T-helper 1 cell treated with Interleukin-12 subunit alpha and Interleukin-12 subunit beta and Interleukin-4 antibody, amounts not matched to agents 30 μg/mL and 1 μg/mL, for 36 hours (primary cell): Measurements from ENCODE around the gene GNPTG.

ENCODE experiments used
- H3K27ac Mint-ChIP-seq: one replicate; pipeline ENCODE4 v1.8.0; 2021; ENCODE audit warnings: mild to moderate bottlenecking, mixed read lengths
- H3K27me3 Mint-ChIP-seq: one replicate; pipeline ENCODE4 v1.8.0; 2021; ENCODE audit warnings: low read depth, mixed read lengths
- H3K36me3 Mint-ChIP-seq: one replicate; pipeline ENCODE4 v1.8.0; 2021; ENCODE audit warnings: low read depth, mixed read lengths
- H3K4me1 Mint-ChIP-seq: one replicate; pipeline ENCODE4 v1.8.0; 2021; ENCODE audit warnings: low read depth, mixed read lengths
- H3K4me3 Mint-ChIP-seq: one replicate; pipeline ENCODE4 v1.8.0; 2021; ENCODE audit warnings: mild to moderate bottlenecking, moderate library complexity, mixed read lengths
- H3K9me3 Mint-ChIP-seq: one replicate; pipeline ENCODE4 v1.8.0; 2021; ENCODE audit warnings: mixed read lengths

The GNPTG gene

DNA sequence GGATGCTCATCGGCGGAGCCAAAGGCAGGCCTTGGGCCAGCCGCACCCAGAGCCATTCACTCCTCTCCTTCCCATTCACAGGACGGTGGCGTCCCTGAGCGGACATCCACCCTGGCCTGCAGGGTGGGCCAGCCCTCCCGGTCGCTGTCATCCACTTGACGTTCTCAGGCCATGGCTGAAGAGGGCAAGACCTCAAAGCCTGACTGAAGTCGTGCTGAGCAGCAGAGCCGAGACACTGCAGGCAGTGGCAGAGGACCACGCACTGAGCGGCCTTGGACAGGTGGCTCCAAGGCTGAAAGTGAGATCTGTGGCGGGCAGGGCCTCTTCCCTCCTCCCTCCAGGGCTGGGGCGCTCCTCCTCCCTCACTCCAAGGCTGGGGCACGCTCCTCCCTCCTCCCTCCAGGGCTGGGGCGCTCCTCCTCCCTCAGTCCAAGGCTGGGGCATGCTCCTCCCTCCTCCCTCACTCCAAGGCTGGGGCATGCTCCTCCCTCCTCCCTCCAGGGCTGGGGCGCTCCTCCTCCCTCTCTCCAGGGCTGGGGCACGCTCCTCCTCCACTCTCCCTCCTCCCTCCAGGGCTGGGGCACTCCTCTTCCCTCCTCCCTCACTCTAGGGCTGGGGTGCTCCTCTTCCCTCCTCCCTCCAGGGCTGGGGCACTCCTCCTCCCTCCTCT, 24.1 kb downstream of the GNPTG start:
- H3K36me3 Mint-ChIP-seq: peaks cover 2% of the 10 kb centered on the region
- no peaks in the 10 kb centered on the region for H3K9me3 Mint-ChIP-seq
- peaks cover 15% of the 10 kb centered on the region for H3K4me1 Mint-ChIP-seq
- H3K4me3 Mint-ChIP-seq: no peak overlapping the region
- no peaks in the 10 kb centered on the region for H3K27me3 Mint-ChIP-seq
- H3K27ac Mint-ChIP-seq: no peak overlapping the region

DNA sequence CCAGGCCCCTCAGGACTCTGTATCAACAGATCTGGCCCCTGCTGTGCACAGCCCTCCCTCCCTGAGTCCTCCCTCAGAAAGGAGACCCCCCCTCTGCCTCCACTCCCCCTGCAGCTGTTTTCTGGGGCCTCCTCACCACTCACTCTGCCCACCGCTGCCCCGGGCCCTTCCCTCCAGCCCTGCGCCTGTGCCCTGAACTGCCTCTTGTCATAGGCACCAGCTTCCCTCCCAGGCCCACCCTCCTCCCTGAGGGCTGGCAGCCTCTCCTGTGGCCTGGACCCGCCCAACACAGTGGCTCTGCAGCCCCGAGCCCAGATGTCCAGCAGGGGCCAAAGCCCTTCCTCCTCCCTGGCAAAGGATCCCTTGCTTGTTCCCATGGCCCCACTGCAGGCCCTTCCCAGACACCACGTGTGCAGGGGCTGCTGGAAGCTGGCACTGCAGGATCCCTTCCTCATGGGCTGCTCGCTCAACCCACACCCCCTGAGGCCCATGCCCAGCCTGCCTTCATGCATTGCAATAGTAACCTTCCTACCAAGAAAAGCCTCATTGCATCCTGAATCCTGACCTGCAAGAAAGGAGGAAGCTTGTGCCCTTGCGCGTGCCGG, 25.8 kb downstream of the GNPTG start:
- Mint-ChIP-seq H3K27ac (peak overlapping the region; percentile 62), H3K4me1 (peaks cover 15% of the 10 kb centered on the region), H3K9me3 (no peaks in the 10 kb centered on the region), H3K4me3 (peak overlapping the region; percentile 81), H3K27me3 (no peaks in the 10 kb centered on the region), H3K36me3 (peaks cover 4% of the 10 kb centered on the region)

DNA sequence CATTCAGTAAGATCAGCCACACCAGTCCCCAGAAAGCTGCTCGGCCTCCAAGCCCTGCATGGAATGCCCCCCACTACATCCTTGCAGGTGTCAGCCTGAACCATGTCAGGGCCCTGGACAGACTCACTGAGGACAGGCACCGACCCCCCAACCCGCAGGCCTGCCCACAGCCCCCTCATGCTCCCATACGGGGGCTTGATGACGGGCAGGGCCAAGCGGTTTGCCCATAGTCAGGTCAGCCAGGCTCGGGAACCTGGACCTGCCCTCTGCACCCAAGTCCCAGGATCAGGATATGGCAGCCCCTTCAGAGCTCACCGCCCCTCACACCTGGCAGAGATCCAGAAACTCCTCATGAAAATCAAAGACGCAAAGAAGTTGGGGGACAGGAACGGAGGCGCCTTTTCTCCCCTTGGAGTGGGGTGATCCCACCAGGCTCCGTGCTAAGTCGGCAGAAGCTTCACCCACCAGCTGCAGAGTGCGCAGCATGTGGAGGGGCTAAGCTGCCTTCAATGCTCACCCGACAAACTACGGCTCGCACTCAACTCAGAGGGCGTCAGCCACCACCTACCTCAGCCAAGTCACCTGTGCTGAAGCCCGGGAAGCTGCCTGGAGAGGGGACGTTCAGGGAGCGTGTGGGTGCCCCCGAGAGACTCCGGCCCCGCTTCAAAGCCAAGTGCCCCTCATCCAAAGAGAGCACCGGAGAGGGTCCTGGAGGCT, 26.5 kb downstream of the GNPTG start:
- Mint-ChIP-seq H3K27me3 (no peaks in the 10 kb centered on the region), H3K9me3 (no peaks in the 10 kb centered on the region), H3K4me1 (peaks cover 15% of the 10 kb centered on the region), H3K27ac (peak overlapping the region; percentile 90), H3K4me3 (peak overlapping the region; percentile 81), H3K36me3 (peaks cover 4% of the 10 kb centered on the region)

DNA sequence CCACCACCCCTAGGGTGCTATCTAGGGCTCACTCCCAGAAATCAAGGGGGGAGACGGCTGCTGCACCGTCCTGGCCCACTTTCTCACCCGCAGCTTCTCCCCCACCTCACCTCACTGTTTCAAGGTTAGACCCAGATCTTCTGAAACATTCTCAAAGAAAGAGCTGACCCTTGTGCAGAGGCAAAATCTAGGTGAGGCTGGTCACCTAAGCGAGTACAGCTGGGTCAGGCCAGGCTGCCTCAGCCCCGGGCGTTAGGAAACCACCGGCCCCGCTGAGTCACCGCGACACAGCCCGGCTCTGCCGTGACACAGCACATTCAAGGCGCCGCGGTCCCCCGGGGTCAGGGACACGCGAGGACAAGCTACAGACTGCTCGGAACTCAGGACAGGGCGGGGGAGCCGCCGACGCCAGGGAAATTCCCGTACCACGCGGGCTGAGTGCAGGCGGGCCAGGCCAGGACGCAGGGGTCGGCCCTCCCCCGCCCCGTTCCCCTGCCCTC, 27.1 kb downstream of the GNPTG start:
- H3K36me3 Mint-ChIP-seq: peaks cover 4% of the 10 kb centered on the region
- peak overlapping the region; percentile 90 for H3K27ac Mint-ChIP-seq
- peak overlapping the region; percentile 81 for H3K4me3 Mint-ChIP-seq
- peaks cover 15% of the 10 kb centered on the region for H3K4me1 Mint-ChIP-seq
- H3K27me3 Mint-ChIP-seq: no peaks in the 10 kb centered on the region
- no peaks in the 10 kb centered on the region for H3K9me3 Mint-ChIP-seq

DNA sequence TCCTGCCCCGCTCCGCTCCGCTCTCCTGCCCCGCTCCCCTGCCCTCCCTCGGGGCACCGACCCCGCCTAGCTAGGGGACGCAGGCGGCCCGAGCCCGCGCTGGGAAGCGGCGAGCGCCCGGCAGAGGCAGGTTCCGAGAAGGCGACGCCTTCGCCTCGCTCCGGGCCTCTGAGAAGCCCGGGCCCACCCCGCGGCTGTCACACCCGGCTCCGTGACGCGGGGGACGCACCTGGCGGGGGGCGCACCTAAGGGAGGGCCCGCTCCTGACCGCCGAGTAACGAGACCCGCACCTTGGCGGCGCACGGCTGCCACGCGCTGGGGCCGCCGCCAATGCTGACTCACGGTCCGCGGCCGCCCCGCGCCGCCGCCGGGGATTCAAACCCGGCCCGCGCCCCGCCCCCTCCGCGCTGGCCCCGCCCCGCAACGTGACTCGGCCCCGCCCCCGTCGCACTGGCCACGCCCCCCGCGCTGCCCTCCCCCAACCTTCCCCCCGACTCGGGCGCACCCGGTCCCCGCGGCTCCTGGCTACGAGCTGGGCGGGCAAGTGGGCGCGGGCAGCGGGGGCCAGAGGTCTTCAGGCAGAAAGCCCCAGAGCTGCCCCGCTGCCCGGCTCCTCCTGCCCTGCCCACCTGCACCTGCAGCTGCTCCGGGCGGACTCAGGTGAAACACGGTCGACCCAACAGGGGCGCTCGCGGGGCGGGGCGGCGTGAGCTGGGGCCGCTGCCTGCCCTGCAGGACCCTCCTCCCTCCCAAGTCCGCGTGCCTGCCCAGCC, 27.8 kb downstream of the GNPTG start:
- no peaks in the 10 kb centered on the region for H3K27me3 Mint-ChIP-seq
- H3K4me3 Mint-ChIP-seq: peak overlapping the region; percentile 72
- H3K36me3 Mint-ChIP-seq: peaks cover 4% of the 10 kb centered on the region
- H3K9me3 Mint-ChIP-seq: no peaks in the 10 kb centered on the region
- peak overlapping the region; percentile 34 for H3K27ac Mint-ChIP-seq
- H3K4me1 Mint-ChIP-seq: peaks cover 15% of the 10 kb centered on the region

DNA sequence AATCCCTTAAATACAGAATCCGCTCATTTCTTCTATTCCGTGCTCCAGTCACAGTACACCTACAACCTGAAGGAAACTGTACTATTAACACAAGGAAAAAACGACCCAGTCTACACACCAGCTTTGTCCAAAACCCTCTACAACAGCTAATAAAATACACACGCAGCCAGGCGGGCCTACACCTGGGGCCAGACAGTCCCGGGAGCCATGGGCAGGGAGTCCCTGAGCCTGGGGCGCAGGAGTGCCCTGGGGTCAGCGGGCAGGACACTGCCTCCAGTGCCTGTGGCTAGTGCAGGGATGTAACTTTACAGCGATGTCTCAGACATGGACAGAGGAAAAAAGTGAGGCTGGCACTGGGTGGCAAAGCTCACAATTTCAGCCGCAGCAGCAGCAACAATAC, 28.5 kb downstream of the GNPTG start:
- Mint-ChIP-seq H3K4me3 (peak overlapping the region; percentile 72), H3K9me3 (no peaks in the 10 kb centered on the region), H3K27ac (peak overlapping the region; percentile 34), H3K4me1 (peaks cover 15% of the 10 kb centered on the region), H3K36me3 (peaks cover 7% of the 10 kb centered on the region), H3K27me3 (no peaks in the 10 kb centered on the region)

DNA sequence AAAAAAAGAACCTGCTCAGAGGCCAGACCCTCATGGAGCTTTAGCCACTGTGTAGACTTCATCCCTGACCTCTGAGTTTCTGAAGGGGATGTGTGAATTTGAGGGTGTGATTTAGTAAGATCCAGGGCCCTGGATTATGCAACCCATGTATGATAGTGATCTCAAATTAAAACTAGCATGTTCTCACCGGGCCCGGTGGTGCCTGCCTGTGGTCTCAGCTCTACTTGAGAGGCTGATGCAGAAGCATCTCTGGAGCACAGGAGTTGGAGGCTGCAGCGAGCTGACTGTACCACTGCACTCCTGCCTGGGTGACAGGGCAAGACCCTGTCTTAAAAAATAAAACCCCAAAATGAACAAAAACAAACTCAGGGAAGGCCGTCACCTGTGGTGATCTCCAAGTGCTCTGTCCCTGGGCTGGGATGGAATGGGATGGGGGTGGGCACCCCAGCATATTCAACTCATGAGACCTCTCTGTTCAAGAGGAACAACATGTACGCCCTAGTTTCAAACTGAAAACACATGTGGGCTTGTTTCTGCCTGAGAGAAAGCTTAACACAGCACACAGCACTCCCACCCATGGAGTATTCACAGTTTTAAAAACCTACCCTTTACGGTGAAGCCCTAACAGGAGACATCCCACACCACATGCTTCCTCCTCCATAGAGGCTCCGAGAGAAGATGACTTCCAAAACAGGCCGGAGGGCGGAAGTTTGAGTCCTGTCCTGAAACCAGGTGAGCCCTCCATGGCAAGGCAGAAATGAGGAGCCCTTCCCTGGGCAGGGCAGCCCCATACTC, 30.1 kb downstream of the GNPTG start:
- no peaks in the 10 kb centered on the region for H3K9me3 Mint-ChIP-seq
- no peak overlapping the region for H3K4me3 Mint-ChIP-seq
- H3K27ac Mint-ChIP-seq: no peak overlapping the region
- H3K27me3 Mint-ChIP-seq: no peaks in the 10 kb centered on the region
- H3K4me1 Mint-ChIP-seq: peaks cover 13% of the 10 kb centered on the region
- peaks cover 7% of the 10 kb centered on the region for H3K36me3 Mint-ChIP-seq

DNA sequence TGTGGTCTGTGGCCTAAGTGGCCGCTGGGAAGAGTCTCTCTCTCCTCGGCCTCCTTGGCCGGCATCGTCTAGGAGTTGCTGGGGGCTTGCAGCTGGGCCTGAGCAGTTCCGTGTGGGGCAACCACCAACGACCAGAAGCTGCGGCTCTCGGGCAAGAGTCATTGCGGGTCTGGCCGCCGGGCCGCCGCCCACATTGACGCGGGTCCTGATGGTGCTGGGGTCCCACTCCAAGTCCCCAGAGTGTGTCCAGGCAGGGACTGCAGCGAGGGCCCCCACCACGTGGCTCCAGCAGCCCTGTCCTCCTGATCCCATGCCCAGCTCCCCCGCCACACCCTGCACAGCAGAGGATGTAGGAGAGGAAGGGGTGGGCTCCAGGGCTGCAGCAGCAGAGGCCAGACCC, 31.8 kb downstream of the GNPTG start:
- H3K4me3 Mint-ChIP-seq: no peak overlapping the region
- peaks cover 5% of the 10 kb centered on the region for H3K4me1 Mint-ChIP-seq
- no peaks in the 10 kb centered on the region for H3K27me3 Mint-ChIP-seq
- H3K27ac Mint-ChIP-seq: no peak overlapping the region
- no peaks in the 10 kb centered on the region for H3K9me3 Mint-ChIP-seq
- peaks cover 7% of the 10 kb centered on the region for H3K36me3 Mint-ChIP-seq

DNA sequence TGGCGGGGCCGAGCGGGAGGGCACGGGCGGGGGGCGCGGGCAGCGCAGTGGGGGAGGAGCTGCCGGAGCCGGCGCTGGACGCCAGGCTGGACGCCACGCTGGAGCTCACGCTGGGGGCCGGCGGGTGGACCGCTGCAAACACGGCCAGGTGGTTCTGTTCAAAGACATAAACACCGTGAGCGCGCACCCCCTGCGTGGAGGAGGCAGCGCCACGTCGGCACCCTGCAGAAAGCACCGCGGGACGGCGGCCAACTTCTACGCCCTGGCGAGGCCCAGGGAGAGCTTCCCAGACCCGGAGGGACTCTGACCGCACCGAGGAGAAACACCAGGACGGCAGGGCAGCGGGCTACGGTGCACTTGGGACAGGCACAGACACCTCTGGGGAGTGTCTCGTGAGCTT, 33.5 kb downstream of the GNPTG start:
- no peak overlapping the region for H3K27ac Mint-ChIP-seq
- no peaks in the 10 kb centered on the region for H3K4me1 Mint-ChIP-seq
- H3K4me3 Mint-ChIP-seq: no peak overlapping the region
- H3K27me3 Mint-ChIP-seq: no peaks in the 10 kb centered on the region
- no peaks in the 10 kb centered on the region for H3K9me3 Mint-ChIP-seq
- peaks cover 7% of the 10 kb centered on the region for H3K36me3 Mint-ChIP-seq

DNA sequence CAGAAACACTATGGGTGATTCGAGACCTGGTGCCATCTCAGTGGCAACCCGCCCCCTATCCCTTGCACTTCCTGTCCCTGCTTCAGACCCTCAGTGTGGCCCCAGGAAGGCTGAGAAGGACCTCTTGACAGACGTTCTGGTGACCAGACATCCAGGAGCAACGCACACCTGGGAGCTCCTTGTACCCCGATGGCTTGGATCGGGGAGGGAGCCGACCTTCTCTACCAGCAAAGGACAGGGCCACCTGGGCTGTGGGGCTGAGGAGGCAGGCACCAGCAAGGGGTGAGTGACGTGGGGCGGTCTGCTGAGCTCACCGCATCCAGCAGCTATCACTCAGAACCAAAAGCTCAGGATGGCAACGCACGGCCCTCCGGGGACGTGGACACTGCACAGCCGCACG, 35.6 kb downstream of the GNPTG start:
- H3K4me3 Mint-ChIP-seq: no peak overlapping the region
- no peak overlapping the region for H3K27ac Mint-ChIP-seq
- H3K4me1 Mint-ChIP-seq: no peaks in the 10 kb centered on the region
- H3K9me3 Mint-ChIP-seq: no peaks in the 10 kb centered on the region
- peaks cover 9% of the 10 kb centered on the region for H3K36me3 Mint-ChIP-seq
- H3K27me3 Mint-ChIP-seq: no peaks in the 10 kb centered on the region

DNA sequence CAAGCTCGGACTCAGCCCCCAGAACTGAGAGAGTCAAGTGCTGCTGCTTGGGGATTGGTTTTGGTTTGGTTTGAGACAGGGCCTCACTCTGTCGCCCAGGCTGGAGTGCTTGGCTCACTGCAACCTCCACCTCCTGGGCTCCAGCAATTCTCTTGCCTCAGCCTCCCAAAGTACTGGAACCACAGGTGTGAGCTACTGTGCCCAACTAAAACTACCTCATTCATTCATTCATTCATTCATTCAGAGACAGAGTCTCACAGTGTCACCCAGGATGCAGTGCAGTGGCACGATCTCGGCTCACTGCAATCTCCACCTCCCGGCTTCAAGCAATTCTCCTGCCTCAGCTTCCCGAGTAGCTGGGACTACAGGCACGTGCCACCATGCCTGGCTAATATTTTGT, 38.0 kb downstream of the GNPTG start:
- H3K36me3 Mint-ChIP-seq: peaks cover 12% of the 10 kb centered on the region
- H3K4me1 Mint-ChIP-seq: no peaks in the 10 kb centered on the region
- H3K9me3 Mint-ChIP-seq: no peaks in the 10 kb centered on the region
- no peak overlapping the region for H3K4me3 Mint-ChIP-seq
- H3K27ac Mint-ChIP-seq: no peak overlapping the region
- no peaks in the 10 kb centered on the region for H3K27me3 Mint-ChIP-seq

DNA sequence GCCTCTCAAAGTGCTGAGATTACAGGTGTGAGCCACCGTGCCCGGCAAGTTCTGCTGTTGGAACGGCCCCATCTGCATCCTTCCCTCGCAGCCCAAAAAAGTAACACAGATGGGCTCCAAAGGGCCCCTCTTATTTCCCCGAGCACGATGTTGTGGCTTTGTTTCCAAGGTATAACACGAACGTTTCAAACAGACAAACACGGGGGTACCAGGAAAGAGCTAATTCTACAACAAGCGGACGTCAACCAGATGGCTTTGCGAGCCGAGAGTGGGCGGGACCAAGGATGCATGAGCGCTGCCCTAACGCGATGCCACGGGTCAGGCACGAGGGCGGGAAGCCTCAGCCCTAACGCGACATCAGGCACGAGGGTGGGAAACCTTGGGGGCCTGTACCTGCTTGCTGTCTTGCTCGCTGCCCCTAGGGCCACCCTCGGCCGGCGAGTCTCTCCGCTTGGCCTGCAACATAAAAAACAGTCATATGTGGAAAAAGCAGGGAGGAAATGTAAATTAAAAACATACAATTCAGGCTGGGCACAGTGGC, 38.6 kb downstream of the GNPTG start:
- Mint-ChIP-seq H3K9me3 (no peaks in the 10 kb centered on the region), H3K27ac (no peak overlapping the region), H3K27me3 (no peaks in the 10 kb centered on the region)

DNA sequence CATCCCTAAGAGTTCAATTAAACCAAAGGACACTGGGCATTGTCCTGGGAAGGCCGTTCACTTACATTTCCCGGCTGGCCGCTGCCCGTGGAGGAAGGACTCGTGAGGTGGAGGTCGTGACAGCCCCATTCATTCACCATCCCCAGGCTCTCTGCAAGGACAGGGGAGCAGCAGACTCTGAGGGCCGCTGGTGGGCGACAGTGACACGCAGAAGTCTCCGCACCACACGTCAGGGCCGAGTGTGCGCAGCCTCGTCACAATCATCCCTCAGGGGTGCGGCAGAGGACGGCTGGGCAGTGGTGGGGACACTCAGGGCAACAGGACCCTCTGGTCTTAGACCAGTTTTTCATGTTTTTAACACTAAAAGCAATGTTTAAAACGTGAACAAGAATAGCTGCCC, 41.1 kb downstream of the GNPTG start:
- H3K27ac Mint-ChIP-seq: no peak overlapping the region
- H3K4me3 Mint-ChIP-seq: no peak overlapping the region
- H3K4me1 Mint-ChIP-seq: no peaks in the 10 kb centered on the region
- no peaks in the 10 kb centered on the region for H3K27me3 Mint-ChIP-seq
- H3K36me3 Mint-ChIP-seq: peaks cover 10% of the 10 kb centered on the region
- H3K9me3 Mint-ChIP-seq: no peaks in the 10 kb centered on the region

More for the DNA sequence above, 38.6 kb downstream of the GNPTG start:
- Mint-ChIP-seq H3K36me3 (peaks cover 10% of the 10 kb centered on the region), H3K4me3 (no peak overlapping the region), H3K4me1 (no peaks in the 10 kb centered on the region)
